Stimulated activated CD8-positive, alpha-beta memory T cell treated with anti-CD3 and anti-CD28 coated beads, Interleukin-7, amount 100 ng/mL, for 48 hours (primary cell): ENCODE data around the gene IKBKE.

Experiments used
- DNase-seq, 2 donors: peaks; one replicate each; pipeline ENCODE4 v3.0.0-alpha.2; 2020; ENCODE audit warnings: low read depth in 1 of 2; ENCODE audit errors: extremely low read depth in 1 of 2

Gene IKBKE

DNA sequence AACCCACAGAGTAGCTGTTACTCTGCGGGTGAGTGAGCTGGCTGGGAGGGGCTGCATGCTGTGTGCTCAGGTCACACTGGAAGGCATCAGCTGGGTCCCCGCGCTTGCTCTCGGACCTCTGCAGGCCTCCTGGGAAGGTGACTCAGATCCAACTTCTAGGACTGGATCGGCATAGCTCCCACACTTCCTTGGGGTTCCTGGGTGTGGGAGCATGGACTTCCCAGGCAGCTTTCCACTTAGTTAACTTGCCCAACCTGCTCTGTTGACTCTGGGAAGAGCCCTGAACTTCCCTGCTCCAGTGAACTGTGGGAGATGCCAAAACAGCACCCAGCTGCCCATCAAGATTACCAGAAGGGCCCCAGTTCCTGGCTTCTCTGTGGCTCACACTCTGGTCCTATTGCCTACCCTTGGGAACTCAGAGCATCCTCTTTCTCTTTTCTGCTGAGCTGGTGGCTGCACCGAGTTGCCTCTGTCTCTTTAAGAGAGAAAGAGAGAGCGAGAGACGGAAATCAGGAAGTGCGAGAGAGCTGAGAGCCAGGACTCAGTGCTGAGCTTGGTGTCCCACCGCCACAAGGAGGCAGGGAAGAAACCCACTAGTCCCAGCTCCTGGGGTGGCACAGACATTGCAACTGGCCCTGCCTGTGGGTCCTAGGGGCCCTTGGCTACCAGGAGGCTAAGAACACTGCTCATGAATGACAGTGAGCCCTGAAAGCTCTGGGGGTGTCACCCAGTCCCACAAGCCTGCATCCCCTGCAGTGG, at the start of gene IKBKE:
Gene IKBKE, plus strand, starts transcription at position 544 of the 759 bp plus-strand sequence. CDS start 2,752 bp downstream, outside the sequence.
- no peak for DNase-seq

DNA sequence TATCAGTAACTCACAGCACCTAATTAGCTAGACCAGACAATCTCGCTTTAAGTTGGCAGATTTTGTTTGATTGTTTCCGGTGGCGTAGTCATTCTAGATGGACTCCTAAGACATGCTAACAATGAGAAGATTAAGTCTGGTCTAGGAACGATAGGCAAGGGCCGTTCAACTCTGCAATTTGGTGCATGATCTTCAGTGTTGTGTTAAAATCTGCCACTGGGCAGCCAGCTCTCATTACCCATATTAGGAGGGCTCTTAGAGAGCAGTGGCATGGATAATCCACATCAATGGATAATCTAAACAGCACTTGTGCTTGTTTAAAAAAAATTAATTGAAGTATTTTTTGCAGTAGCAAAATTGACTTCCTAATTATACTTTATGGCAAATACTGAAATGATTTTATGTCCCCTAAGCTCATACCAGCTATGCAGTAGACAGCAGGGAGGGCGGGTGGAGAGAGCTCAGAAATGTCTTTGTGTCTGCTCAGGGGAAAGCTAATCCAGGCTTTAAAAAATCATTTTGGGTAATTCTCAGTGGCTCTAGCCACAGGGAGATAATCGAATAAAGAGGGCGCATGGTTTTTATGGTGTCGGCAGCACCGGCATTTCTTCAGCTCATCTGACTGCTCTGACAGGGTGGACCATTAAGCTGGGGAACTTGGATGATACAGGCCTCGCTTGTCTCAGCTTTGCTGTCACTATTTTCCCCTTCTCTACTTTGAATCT, 48.5 kb upstream of the IKBKE start:
- DNase-seq, result no peak

DNA sequence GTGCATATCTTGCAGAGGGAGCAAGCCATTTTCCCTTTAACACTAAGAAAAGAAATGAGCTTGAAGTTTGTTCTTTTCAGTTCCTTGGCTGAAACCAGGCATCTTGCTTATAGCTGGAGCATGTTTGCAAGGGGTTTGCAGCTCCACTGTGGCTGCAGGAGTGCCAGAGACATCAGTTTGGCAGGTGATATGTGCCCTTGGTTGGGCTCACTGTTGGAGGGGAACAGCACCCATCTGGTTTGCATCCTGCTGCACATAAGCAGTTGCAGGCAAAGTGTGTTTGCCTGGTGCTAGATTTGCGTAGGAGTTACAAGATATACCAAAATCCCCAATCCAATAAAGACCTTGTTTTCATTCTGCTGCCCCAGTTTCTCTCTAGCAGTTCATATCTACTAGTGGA, 47.8 kb upstream of the IKBKE start:
- no peak for DNase-seq

DNA sequence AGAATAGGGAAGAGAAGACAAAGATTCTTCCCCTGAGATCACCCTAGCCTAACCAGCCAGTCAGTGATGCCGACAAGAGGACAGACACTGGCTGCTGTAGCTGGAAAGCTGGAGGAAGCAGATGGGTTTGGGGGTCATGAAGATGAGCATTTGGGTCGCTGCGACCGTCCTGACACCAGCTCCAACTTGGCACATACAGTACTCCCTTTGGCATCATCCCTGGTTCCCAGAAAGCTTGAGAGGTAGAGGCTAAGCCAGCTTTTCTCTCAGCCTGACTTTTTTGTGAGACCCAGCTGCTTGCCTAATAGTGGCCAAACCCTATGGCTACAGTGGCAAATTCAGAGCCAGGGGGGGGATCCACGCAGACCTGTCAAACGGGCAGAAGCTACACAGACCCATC, 43.0 kb upstream of the IKBKE start:
- no peak for DNase-seq

DNA sequence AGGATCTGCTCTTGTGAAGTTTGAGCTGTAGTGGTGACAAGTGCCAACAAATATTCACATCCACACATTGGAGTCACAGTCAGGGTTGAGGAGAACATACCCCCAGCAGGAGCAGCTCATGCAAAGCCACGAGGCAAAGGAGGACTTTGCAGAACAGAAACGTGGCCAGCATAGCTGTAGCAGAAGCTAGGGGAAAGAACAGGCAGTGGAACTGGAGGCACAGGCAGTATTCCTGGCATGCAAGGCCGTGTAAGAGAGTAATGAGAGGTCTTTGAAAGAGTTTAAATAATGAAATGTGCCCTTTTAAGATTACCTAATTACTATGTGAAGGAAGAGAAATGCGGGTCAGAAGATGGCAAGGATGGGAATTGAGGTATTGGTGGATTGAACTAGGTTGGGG, 40.9 kb upstream of the IKBKE start:
- no peak for DNase-seq

DNA sequence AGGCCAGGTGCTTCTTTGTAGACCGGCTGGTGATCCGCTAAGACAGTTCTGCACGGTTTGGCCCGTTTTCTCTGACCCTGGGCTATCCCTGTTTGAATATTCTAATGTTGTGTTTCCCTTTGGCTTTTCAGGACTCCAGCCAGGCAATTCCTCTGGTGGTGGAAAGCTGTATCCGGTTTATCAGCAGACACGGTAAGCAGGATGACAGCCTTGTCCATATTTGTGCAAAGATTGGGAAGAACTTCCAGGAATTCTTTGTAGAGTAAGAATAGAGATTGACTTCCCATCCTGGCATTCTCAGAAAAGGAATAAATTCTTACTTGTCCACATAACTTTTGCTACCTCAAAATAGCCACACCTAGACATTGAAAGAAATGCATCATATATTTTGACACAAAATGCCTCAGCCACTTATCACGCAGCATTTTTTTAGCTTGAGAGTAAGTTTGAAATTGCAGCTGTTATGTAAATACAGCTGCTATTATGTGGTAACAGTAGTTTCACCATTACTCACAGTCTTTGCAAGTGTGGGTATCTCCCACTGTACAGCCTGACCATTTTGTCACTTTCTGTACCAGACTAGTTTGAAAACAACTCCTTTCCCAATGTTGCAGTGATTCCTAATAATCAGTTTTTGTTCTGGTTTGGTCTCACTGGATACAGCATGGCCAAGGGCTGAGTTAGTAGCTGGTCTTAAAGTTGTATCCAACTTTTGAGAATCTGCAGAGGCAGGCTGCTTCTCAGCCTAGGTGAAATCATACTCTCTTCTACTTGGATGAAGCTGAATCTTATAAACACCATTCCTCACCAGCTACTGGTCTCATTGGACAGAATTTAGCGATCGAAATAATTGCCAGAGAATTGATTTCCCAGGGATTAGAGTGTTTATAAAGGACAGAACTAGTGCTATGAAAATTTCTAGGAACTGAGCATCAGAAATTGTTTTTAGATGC, 40.0 kb upstream of the IKBKE start:
- DNase-seq, result no peak

DNA sequence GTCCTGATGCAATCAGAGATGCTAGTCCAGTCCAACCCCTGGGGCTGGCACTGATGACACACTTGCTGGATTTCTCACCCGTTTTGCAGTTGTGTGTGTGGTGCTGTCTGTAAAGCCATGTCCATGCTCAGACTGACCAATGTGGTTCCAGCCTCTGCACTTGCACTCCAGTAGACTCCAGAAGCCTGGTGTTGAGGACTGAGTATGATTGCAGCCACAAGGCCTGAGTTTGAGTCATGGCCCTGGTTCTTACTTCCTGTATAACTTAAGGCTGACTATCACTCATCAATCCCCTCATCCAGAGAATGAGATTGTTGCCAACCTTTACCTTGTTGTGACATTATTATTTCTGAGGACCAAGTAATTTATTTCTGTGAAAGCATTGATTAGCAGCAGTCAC, 34.8 kb upstream of the IKBKE start:
- peak in 1 of 2 donors; percentile 3 for DNase-seq

DNA sequence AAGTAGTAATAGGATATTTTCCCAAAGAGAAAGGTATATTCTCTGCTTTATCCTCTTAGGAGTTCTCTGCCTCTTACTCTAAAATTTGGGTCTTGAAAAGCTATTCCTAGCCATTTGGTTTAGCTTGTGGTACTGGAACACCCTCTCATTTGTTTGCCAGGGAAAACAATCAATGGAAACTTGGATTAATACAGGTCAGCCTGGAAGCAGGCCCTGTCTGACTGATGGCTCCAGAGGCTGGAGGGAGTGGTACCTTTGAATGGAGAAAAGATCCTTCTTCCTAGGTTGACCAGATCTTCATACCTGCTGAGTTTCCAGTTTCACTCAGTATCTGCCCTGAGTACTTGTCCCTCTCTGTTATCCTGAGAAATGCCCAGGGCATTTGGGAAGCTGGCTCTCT, 31.7 kb upstream of the IKBKE start:
- no peak for DNase-seq

DNA sequence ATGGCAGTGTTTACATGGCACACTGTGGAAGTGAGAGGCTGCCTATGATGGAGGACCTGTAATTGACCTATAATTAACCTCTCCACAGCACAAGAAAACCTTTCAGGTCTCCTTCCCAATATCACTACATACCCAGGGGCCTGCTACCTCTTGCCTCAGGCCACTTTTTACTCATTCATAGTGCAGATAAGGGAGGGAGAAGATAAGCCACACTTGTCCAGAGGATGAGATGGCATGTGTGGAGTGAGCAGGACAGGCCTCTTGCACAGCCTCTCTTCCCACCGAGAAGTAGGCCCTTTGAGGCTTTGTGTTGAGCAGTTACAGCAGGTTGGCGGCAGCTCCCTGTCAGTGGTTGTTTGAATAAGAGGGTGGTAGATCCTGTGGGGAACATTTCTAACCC, 31.1 kb upstream of the IKBKE start:
- DNase-seq, result no peak

DNA sequence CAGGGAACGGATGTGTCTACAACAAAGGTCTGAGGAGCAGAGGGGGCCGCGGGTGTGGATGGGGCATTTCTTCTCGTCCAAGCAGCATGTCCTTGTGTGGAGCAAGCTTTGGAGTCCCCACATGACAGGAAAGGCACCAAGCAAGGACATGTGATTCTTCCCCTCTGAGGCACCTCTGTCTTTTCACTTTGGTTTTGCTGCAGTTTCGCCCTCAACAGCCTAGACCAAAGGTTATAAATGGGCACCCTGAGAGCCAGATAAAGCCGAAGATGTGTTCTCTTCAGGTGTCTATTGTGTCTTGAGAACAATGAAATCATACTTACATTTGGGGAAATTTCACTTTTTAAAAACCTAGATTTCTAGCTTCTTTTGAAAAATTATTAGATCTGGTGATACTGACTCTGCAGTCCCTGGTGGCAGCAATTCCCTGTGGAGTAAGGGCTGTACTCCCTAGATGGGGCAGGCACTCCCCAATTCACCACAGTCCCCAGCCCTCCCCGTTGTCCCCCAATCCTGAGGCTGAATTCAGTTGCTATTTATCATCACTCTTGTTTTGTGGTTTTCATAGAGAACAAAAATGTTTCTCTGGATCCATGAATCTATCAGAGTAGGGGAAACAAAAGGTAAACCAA, 28.8 kb upstream of the IKBKE start:
- DNase-seq, result no peak

DNA sequence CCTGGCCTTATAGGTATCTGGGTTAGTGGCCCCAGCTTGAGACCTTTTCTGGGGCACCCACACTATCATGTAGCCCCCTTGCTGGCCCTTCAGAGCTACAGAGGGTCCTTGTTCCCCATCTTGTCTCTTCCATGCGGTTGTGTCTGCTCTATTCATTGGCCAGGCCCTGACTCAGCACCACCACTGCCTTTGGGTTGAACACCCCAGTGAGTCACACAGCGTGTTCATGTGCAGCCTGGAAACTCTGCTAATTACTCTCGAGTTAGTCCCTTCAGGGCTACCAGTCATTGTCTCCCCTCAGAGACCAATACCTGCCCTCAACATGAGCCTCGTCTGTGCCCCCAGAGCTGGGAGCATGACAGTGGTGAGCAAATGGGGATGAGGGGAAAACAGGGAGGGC, 28.2 kb upstream of the IKBKE start:
- DNase-seq, result peak in 1 of 2 donors; percentile 42

DNA sequence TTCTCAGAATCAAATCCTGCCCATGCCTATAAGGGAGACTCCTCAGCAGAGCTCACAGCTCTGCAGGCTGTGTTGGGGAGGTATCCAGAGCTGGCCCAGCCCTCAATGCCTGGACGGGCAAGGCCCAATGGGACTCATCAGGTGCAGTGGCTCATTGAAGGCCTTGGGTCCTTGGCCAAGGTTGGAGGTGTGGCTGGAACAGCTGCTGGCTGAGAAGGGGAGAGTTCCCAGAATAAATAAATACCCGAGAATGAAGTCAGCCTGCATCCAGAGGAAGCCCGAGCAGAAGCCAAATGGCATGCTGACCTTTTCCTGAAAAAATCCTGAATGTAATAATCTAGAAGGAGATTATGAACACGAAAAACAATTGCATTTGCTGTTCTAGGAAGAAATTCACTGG, 25.2 kb upstream of the IKBKE start:
- DNase-seq, result no peak

DNA sequence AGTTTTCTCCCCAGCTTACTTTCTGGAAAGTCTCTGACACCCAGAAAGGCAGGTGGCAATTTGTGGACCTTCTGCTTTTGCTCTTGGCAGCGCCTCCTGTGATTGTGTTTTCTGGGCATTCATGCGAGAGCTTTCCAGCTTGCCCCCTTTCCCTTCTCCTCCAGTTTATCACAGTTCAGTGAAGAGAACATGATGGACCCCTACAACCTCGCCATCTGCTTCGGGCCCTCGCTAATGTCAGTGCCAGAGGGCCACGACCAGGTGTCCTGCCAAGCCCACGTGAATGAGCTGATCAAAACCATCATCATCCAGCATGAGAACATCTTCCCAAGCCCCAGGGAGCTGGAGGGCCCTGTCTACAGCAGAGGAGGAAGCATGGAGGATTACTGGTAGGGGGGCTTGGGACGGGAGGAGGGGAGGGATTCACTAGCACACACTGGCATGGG, 24.3 kb upstream of the IKBKE start:
- DNase-seq, result no peak

DNA sequence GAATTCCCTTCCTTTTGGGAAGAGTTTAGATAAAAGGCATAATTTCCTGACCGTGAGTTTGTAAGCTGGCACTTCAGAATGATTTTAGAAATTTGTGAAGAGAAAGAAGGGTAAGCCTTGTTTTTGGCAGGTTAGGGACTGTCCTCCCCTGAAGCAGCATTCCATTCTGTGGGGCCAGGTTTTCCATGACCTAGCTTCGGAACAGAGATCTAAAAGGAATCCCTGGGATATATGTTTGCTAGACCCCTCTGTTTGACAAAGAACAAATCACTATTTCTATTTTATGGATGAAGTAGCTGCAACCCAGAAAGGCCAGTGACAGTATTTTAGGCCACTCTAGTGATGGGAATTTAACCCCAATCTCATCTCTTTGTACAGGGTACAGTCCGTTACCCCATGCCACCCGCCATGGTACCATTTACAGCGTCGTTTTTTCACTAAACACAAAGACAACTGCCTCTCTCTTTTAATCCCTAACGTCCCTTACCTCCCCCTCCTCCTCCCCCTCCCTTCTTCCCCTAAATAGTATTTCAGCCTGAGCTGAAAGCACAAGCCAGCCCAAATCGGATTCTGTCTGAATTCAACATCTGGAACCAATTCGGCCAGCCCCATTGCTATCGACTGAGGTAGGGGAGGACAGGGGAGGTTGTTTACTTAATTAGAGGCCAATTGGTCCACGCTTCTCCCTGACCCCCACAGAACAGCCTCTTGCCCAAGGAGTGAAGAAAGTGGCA, 23.4 kb upstream of the IKBKE start:
- no peak for DNase-seq

DNA sequence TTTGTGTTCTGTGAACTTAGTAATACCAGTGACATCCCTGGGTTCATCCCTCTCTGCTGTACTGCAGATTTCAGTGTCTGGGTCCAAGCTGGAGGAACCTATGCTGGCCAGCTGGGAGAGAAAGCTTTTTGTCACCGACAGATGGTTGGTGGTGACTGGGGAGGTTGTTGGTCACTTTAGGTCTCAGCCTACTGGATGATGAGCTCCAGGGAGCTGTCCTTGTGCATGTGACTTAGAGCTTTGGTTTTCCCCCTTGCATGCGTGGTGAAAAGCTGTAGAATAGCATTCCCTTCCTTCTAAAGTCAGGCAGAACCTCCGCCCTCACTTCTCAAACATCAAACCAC, 22.9 kb upstream of the IKBKE start:
- DNase-seq, result no peak

DNA sequence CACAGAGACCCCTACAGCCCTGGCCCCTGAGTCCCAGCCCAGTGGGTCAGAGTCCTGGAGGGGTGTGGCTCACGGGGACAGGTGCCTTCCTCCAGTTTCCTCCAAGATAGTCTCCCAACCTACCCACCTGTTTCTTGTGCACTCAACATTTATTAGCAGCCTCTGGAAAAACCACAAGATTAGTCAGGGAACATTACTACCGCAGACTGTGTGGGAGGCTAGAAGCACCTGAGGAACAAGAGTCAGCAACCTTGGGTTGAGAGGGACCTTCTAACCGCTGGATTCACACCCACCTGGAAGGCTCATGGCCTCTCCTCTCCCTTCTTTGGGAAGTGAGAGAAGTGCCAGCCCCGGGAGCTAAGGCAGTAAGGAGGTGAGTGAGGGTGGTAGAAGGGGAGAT, 22.5 kb upstream of the IKBKE start:
- DNase-seq, result no peak

DNA sequence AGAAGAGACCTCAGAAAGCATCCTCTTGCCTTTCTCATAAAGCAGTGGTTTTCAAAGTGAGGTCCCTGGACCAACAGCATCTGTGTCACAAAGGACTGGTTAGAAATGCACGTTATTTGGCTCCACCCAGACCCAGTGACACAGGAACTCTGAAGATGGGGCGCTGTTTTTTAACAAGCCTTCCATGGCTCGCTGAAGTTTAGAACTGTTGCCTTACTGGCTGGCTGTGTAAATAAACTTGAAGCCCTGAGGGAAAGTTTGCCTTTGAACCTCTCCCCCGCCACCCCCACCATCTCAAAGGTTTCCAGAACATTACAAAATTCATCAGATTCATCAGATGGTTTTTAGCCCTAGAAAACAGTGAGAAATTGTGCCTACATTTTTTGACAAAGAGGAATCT, 21.8 kb upstream of the IKBKE start:
- no peak for DNase-seq

DNA sequence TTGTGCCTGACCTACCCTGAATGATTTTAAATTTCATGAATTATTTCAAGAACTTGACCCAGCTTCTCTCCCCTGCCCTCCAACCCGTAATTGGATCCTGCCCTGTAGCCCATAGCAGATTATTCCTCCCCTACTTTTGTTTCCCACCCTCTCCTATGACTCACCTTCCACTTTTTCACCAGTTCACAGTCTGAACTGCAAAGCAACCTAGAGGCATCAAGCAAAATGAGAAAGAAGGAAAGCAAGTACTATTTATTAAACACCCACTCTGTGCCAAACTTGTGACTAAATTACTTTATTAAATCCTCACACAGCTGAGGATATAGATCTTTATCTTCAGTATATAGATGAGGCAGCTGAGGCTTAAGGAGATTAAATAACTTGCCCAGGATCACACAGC, 20.7 kb upstream of the IKBKE start:
- no peak for DNase-seq

DNA sequence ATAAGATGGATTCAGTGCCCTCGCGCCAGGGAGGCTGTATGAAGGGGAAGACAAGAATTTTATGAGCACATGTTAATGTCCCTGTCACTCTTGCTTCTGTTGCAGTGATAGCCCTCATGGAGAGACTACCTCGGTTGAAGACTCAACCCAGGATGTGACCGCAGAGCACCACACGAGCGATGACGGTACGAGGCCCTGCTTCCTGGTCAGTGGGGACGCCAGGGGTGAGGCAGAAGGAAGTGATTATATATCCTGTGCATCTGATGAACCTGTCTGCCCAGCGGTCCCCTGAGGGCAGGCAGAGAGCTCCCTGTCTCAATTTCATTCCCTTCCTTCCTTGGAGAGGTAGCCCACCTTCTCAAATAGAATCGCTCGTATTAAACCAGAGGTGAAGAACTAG, 20.0 kb upstream of the IKBKE start:
- DNase-seq, result no peak

DNA sequence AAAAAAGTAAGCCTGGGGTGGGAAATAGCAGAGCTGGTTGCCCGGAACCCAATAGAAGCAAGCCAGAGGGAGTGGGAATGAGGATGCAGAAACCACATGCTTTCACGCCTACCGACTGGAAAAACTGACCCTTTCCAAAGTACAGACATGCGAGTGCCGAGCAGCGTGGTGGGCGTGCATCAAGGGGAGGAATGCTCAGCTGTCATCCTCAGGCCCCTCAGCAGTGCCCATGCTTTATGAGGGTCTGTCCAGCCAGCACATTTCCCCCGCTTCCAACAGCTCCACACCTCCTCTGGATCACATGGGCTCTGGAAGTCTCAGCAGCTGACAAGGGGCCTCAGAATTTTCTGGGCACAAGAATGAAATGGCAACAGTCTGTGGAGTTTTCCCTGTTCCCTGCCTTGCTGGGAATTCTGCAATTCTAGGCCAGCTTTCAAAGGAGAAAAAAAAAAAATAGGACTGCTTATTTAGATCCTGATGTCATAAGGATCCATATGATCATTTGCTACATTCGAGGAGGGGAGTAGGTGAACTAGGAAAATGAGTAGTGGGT, 19.1 kb upstream of the IKBKE start:
- no peak for DNase-seq
